ENCODE measurements around the gene HMGCL.
"Not testable (repeated sequence)": the region's sequence is repeated elsewhere in the genome, so short reads cannot be mapped to it uniquely, and the experiment has no call there.

Gene HMGCL

DNA sequence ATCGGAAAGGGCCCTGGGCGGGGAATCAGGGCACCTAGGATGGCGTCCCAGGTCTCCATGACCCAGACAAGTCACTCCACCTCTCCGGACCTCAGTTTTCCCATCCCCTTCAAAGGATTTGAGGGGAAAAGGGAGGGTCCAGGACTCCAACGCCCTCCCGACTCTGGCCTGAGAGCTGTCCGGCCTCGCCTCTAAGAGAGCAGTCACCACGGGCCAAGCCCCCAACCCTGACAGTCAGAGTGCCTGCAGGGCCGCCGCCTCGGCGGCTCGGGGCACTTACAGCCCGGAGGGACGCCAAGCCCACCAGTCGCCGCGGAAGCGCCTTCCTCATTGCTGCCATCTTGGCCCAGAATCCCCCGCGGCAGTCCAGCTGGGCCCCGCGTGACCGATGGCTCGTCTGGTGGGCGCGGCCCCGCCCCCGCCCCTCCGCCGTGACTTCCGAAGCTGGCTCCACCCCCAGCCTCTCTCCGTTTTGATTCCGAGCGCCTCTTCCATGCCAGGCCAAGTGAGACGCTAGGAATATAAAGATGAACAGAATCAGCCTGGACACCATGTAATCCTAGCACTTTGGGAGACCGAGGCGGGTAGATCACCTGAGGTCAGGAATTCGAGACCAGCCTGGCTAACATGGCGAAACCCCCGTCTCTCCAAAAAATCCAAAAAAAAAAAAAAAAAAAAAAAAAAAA is at the start of gene HMGCL:
Gene HMGCL (minus strand): TSS at position 354 of the 686 bp plus-strand sequence. CDS start 14 bp downstream, at position 340.
- DNase-seq, result peak; percentile 80

DNA sequence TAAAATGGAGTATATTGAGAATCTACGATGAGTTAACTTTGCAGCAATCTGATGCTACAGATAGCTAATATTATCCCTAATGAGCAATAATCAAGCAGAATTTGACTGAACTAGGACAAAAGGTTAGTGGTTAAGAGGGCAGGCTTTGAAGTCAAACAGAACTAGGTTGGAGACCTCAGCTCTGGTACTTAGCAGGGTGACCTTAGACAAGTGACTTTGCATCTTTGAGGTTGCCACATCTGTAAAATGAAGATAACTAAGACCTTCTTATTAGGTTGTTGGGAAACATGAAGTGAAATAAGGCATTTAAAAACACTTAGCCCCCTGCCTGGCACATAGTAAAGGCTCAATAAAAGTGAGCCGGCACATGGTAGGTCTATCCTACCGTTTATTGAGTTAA is 47.2 kb upstream of the HMGCL start:
- no peak for DNase-seq

DNA sequence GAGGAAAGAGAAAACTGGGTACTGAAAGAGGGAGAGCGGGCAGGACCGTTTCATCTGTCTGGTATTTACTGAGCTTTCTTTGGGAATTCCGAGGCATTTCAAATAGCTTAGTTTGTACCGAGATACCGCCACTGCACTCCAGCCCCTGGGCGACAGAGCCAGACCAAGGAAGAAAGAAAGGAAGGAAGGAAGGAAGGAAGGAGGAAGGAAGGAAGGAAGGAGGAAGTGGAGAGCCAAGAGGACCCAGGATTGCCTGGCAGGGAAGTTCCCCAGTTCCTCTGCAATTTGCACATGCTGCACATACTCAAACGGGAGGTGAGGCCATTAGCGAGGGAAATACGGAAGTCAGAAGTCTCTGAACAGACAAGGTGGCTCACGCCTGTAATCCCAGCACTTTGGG is 43.8 kb upstream of the HMGCL start:
- DNase-seq, result peak; percentile 10

DNA sequence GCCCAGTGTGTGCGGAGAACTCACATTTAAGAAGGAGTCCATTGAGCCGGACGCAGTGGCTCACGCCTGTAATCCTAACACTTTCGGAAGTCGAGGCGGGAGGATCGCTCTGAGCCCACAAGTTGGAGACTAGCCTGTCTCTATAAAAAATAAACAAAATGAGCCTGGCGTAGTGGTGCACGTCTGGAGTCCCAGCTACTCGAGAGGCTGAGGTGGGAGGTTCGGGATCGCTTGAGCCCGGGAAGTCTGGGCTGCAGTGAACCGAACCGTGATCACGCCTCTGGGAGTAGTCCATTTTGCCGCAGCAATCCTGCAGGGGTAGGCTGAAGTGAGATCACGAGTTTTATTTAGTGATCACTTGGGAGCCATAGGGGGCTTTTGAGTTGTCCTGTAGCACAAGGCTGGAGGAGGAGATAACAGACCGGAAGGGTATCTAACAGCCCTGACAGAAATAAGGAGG is 43.4 kb upstream of the HMGCL start:
- DNase-seq, result no peak

DNA sequence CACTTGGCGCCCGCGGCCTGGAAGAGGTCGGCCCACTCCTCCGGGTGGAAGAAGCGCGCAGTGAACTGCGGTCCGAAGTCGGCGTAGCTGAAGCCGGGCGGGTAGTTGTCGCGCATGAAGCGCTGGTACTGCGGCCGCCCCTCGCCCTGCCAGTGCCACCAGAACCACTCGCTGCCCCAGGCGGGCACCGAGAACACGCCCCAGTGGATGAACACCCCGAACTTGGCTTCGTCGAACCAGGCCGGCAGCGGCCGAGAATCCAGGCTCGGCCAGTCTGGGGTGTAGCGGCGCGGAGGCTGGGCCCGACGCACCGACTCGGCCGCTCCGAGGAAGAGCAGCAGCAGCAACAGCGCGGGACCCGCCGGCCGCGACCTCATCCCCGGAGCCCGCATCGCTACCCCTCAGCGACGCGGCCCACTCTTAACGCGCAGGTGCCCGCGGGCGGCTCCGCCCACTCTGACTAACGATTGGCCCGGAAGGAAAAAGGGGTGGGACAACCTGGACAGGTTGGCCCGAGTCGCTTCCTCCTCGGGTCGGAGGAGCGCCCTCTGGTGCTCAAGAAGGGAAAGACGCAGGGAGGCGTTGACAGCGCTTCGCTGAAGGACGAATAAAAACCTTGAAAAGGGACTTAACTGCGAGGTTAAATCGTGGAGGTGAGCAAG is 42.8 kb upstream of the HMGCL start, which contains the start of gene FUCA1:
Gene FUCA1 (minus strand): TSS at position 396 of the 662 bp plus-strand sequence. CDS start 4 bp downstream, at position 392.
- DNase-seq, result peak; percentile 87

DNA sequence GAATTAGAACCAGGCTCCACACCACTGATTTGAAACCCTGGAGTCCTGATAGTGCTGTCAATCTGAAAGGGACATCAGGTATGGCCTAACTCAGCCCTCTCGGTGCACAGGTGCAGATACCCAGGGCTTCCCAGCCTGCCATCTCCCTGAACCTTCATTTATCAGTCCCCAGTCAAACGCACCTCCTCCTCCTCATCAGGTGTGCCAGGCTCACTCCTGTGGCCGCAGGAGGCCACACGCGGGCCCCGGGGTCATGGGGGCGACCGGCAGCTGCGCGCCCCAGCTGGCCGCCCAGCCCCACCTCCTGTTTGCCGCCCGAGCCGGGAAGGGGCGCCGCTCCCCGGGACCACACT is 42.3 kb upstream of the HMGCL start:
- no peak for DNase-seq

DNA sequence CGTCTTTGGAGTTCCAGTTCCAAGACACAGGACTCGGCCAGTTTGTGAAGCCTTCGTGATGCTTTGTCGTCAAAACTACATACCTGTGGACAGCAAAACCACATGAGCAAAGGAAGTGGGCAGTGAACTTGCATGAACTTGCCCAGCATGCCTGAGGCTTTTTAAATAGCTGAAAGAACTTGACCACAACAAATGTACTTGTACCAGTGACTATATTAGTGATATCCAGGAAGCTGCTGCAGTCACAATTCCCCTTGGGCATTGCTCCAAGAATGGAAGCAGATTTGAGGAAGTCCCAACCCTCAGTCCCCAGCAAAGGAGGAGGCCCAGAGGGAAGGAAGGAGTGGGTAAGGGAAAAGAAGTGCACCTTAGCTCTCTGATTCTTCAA is 40.3 kb upstream of the HMGCL start:
- peak; percentile 91 for DNase-seq

DNA sequence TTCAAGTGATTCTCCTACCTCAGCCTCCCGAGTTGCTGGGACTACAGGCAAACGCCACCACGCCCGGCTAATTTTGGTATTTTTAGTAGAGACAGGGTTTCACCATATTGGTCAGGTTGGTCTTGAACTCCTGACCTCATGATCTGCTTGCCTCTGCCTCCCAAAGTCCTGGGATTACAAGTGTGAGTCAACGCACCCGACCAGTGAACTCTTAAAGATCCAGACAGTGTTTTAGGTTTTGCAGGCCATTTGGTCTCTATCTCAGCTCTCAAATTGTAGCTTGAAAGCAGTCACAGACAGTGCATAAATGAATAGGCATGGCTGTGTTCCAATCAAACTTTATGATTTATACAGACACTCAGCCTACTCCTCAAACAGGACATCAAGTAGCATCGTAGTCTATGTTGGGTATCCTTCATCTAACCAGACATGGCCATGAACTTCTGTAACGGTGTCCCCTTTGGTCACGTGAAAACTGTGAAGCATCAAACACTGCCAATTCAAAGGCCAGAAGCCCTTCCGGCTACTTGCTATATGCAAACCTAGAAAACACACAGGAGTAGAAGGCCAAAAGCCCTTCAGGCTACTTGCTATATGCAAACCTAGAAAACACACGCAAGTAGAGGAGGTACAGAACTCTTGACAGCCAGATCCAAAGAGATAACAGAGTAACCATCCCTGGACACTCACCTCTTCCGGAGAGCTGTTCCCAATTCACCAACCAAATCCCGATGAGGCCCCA is 39.7 kb upstream of the HMGCL start:
- DNase-seq, result peak; percentile 59

DNA sequence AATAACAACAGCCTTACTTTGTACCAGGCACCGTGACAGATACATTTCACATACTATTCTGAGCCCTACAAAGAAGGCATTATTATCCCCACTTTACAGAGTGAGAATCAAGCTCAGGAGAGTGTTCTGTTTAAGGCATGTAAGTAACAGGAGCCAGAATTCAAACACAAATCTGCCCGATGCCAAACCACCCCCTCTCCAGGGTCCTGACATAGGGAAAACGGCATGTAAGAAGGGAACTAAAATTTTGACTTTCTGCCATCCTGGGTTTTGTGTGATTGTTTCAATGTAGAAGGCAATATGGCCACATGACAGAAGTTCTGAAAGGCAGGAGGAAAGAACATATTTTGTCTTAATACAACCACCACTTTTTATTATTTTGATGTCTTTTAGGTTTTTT is 37.4 kb upstream of the HMGCL start:
- DNase-seq, result no peak

DNA sequence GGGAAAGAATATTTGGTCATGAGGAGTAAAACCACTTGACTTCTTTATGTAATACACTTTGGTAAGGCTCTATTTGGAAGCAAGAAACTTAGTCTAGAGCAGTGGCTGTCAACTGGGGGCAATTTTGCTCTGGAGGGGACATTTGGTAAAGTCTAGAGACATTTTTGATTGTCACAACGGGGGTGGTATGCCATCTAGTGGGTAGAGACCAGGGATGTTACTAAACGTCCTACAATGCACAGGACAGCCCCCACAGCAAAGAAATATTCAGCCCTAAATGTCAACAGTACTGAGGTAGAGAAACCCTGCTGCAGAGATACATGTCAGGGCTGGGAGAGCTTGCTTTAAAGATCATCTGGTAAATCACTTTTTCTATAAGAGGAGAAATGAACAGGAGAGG is 29.3 kb upstream of the HMGCL start:
- DNase-seq, result peak; percentile 24

DNA sequence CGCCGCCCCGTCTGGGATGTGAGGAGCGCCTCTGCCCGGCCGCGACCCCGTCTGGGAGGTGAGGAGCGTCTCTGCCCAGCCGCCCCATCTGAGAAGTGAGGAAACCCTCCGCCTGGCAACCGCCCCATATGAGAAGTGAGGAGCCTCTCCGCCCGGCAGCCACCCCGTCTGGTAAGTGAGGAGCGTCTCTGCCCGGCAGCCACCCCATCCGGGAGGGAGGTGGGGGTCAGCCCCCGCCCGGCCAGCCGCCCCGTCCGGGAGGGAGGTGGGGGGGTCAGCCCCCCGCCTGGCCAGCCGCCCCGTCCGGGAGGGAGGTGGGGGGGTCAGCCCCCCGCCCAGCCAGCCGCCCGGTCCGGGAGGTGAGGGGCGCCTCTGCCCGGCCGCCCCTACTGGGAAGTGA is 27.9 kb upstream of the HMGCL start:
- DNase-seq, result not testable (repeated sequence)

DNA sequence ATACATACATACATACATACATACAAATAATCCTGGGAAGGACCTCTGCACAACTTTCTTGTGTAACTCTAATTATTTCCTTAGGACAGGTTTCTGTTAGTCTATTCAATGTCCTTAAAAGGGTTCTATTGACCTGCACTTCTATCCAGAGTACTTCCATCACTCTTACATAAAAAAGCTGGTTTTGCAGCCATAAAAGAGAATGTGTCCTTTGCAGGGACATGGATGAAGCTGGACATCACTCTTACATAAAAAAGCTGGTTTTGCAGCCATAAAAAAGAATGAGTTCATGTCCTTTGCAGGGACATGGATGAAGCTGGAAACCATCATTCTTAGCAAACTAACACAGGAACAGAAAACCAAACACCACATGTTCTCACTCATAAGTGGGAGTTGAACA is 26.2 kb upstream of the HMGCL start:
- DNase-seq, result not testable (repeated sequence)

DNA sequence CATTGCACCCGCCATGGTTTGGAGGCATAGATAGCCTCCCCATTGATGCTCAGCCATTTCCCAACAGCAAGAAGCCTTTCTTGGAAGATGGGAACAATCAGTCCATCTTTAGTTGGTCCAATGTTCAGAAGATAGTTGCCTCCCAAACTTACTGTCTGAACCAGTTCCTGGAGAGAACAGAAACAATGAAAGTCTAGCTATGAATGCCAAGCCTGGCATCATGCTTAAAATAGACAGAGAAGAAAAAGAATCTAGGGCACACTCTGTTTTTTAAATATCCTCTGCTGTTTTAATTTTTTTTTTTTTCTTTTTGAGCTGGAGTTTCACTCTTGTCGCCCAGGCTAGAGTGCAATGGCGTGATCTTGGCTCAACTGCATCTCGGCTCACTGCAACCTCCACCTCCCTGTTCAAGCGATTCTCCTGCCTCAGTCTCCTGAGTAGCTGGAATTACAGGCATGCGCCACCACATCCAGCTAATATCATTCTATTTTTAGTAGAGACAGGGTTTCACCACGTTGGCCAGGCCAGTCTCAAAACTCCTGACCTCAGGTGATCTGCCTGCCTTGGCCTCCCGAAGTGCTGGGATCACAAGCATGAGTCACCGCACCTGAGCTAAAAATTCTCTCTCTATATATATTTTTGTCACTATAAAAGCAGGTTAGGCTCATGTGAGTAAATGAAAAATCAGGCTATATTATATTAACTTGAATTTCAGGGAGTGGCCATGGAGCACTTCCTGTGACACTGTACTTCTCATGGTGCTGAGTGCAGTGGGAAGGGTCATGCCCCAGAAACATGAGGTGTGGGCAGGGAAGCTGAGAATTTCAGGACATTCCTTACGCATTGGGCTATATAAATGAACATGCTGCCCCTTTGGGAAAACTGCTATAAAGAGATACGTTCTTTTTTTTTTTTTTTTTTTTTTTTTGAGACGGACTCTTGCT is 23.7 kb upstream of the HMGCL start:
- DNase-seq, result no peak

DNA sequence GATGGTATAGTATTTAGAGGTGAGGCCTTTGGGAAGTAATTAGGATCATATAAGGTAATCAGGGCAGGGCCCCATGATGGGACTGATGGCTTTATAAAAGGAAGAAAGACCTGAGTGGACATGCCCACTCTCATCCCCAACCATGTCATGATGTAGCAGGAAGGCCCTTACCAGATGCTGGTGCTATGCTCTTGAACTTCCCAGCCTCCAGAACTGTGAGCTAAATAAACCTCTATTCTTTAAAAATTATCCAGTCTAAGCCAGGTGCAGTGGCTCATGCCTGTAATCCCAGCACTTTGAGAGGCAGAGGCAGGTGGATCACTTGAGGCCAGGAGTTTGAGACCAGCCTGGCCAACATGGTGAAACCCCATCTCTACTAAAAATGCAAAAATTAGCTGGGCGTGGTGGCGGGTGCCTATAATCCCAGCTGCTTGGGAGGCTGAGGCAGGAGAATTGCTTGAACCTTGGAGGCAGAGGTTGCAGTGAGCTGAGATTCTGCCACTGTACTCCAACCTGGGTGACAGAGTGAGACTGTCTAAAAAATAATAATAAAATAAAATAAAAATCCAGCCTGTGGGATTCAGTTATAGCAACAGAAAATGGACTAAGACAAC is 22.4 kb upstream of the HMGCL start:
- DNase-seq, result not testable (repeated sequence)

DNA sequence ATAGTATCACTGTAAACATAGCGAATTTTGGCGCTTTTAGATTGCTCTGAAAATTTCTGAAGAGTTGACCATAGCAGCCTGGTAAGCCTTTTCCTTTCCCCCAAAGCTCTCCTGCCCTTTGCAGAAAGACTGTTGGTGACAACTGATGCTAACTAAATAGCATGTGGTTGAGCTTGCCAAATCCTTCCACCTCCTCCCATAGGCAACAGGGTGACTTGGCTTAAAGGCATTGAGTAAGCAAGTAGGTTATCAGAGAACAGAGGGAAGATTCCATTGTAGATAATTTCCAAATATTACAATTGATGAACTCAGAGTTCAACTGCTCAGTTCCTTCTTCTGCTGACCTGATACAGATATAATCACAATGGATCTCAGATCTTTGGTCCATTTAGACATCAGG is 19.9 kb upstream of the HMGCL start:
- peak; percentile 15 for DNase-seq

DNA sequence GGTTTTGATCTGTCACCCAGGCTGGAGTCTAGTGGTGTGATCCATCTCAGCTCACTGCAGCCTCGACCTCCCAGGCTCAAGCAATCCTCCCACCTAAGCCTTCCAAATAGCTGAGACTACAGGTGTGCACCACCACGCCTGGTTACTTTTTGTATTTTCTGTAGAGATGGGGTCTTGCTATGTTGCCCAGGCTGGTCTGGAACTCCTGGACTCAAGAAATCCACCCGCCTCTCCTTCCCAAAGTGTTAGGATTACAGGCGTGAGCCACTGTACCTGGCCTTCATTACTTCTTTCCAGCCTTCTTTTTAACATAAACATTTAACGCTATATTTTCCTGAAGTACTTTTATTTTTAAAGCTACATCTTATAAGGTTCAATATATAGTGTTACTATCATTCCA is 18.4 kb upstream of the HMGCL start:
- no peak for DNase-seq

DNA sequence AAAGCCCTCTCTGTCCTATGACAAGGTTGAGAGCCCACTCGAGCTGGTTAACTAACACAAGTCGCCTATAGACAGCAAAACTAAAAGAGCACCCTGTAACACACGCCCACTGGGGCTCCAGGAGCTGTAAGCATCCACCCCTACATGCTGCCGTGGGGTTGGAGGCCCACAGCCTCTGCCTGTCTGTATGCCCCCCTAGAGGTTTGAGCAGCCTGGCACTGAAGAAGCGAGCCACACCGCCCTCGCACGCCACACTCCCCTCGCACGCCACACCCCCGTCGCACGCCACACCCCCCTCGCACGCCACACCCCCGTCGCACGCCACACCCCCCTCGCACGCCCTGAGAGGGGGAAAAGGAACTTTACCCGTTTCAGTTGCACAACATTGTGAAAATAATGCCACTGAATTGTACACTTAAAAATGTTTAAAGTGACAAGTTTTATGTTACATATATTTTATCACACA is 13.2 kb upstream of the HMGCL start:
- DNase-seq, result peak; percentile 58

DNA sequence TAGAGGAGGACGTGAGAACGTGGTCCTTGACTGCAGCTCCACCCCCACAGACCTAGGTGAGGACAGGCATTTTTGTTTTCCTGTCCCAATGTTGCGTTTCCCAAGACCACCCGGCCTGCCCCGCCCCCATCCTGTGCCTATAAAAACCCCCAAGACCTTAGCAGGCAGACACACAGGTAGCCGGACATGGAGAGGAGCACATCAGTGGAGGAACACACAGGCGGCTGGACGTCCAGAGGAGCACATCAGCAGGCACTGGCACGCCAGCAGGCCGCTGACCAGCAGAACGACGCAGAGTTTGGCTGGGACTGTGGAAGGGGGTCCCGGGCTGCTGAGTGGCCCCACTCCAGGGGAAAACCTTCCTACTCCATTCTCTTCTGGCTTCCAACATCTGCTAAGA is 12.7 kb upstream of the HMGCL start:
- no peak for DNase-seq

DNA sequence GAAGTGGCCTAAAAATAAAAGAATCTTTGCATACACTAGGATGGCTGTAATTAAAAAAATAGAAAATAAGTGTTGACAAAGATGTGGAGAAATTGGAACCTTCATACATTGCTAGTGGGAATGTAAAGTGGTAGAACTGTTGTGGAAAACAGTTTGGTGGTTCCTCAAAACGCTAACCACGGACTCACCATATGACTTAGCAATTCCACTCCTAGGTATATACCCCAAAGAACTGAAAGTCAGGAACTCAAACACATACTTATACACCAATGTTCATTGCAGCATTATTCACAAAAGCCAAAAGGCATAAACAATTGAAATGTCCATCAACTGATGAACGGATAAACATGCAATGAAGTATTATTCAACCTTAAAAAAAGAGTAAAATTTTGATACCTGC is 10.8 kb upstream of the HMGCL start:
- DNase-seq, result peak; percentile 76

DNA sequence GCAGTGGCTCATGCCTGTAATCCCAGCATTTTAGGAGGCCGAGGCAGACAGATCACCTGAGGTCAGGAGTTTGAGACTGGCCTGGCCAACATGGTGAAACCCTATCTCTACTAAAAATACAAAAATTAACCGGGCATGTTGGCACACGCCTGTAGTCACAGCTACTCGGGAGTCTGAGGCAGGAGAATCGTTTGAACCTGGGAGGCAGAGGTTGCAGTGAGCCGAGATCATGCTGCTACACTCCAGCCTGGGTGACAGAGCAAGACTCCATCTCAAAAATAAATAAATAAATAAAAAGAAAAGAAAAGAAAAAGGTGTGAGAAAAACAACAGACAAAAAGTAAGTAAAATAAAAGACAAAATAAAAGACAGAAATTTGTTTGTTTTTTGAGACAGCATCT is 8.9 kb upstream of the HMGCL start:
- not testable (repeated sequence) for DNase-seq

DNA sequence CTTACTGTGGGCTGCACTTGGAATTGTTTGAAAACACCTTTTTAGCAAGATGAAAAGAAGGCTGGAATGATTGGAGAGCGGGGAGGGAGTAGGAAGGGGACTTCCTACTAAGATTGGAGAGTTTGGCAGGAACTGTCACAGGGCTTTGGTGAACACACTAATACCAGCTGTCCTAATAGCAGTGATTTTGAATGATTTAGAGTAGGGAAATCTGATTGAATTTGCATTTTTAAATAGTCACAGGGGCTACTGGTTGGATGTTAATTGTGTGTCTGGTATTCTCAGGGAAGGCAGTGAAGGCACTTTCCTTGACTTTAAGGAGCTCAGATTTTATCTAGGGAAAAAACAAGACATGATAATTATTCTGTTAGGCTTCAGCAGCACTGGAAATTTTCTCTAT is 2.5 kb upstream of the HMGCL start:
- DNase-seq, result no peak

DNA sequence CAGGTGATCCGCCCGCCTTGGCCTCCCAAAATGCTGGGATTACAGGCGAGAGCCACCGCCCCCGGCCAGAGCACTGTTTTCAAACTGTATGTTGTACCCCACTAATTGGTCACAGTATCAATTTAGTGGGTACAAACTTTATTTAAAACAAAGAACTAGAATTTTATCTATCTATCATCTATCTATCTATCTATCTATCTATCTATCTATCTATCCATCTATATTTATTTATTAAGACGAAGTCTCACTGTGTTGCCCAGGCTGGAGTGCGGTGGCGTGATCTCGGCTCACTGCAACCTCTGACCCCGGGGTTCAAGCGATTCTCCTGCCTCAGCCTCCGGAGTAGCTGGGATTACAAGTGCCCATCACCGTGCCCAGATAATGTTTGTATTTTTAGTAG is 1.4 kb upstream of the HMGCL start:
- not testable (repeated sequence) for DNase-seq
